Upper lobe of left lung (tissue), 4 donors: ENCODE data around the gene CPTP.

ENCODE experiments used
- EP300 ChIP-seq, 4 donors: sonication (generic); formaldehyde crosslinking; IDR thresholded peaks; one replicate each; pipeline ENCODE4 v1.5.1; 2017; ENCODE audit warnings: antibody characterized with exemption in 4 of 4, control low read depth in 2 of 4
- POLR2A ChIP-seq, 4 donors: fragments of 450-650 bp; IDR thresholded peaks; one replicate each; pipeline ENCODE4 v1.5.1; 2016 to 2017; ENCODE audit warnings: antibody characterized with exemption in 4 of 4, mild to moderate bottlenecking in 2 of 4
- POLR2AphosphoS5 ChIP-seq, 2 donors: sonication (generic); formaldehyde crosslinking; IDR thresholded peaks; one replicate each; pipeline ENCODE4 v1.5.1; 2017; ENCODE audit warnings: antibody characterized with exemption in 2 of 2
- TF ChIP-seq, protein P1 (sequence below), 6 experiments: fragments of 450-650 bp in 4 of 6; fragments of 200-600 bp in 2 of 6; sonication (generic) in 2 of 6; IDR thresholded peaks; one replicate each; pipeline ENCODE4 v1.5.1; 2016 to 2019; ENCODE audit warnings: antibody characterized with exemption in 6 of 6

DNA sequence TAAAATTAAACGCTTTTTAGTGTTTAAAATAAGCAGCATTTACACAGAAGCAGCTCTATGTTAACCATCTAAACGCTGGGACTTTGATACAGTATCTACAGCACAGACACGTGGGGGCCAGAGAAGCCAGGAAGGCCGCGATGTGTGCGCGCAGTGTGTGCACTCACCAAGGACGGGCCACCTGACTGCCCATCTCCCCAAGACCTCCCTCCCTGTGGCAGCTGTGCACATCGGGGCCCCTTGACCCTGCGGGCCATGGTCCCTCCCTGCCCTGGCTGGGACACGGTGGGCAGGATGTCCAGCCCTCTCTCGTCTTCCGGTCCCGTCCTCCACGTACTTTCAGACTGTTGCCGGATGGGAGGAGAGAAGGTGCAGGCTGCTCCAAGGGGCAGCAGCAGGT, 10.7 kb downstream of the CPTP start:
- TF ChIP-seq, protein P1, sequence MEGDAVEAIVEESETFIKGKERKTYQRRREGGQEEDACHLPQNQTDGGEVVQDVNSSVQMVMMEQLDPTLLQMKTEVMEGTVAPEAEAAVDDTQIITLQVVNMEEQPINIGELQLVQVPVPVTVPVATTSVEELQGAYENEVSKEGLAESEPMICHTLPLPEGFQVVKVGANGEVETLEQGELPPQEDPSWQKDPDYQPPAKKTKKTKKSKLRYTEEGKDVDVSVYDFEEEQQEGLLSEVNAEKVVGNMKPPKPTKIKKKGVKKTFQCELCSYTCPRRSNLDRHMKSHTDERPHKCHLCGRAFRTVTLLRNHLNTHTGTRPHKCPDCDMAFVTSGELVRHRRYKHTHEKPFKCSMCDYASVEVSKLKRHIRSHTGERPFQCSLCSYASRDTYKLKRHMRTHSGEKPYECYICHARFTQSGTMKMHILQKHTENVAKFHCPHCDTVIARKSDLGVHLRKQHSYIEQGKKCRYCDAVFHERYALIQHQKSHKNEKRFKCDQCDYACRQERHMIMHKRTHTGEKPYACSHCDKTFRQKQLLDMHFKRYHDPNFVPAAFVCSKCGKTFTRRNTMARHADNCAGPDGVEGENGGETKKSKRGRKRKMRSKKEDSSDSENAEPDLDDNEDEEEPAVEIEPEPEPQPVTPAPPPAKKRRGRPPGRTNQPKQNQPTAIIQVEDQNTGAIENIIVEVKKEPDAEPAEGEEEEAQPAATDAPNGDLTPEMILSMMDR (IDR thresholded peaks at IDR 0.05): no peak
- TF ChIP-seq POLR2A (IDR thresholded peaks at IDR 0.05) (no peak), POLR2AphosphoS5 (IDR thresholded peaks at IDR 0.05) (no peak), EP300 (IDR thresholded peaks at IDR 0.05) (no peak)
